PFSK-1 (cell line): Measurements from ENCODE around the gene FBXL7.

Experiments used
- FOXP2 ChIP-seq: optimal IDR thresholded peaks from 2 replicates; pipeline ENCODE3; 2011; ENCODE audit warnings: borderline replicate concordance, control low read depth, inconsistent platforms; ENCODE audit not compliant: insufficient read depth; ENCODE audit errors: extremely low read length, extremely low read depth
- POLR2AphosphoS5 ChIP-seq: IDR thresholded peaks from 2 replicates; pipeline ENCODE4 v1.6.1; 2012; ENCODE audit warnings: low read depth, mild to moderate bottlenecking, control low read depth, low read length, moderate library complexity
- SIN3A ChIP-seq: IDR thresholded peaks from 2 replicates; pipeline ENCODE4 v1.6.1; 2012; ENCODE audit warnings: mild to moderate bottlenecking, low read length, moderate library complexity, borderline replicate concordance; ENCODE audit not compliant: insufficient read depth
- TAF1 ChIP-seq: IDR thresholded peaks from 2 replicates; pipeline ENCODE4 v1.6.1; 2012; ENCODE audit warnings: low read length, control low read depth, borderline replicate concordance; ENCODE audit not compliant: insufficient read depth
- TF ChIP-seq, protein P1 (sequence below), 2 experiments: IDR thresholded peaks; 2 replicates each; pipeline versions ENCODE4 v1.6.1 to v1.8.0; 2011 to 2012; ENCODE audit warnings: low read depth in 2 of 2, low read length in 2 of 2, control low read depth in 1 of 2, inconsistent platforms in 1 of 2, mild to moderate bottlenecking in 1 of 2, moderate library complexity in 1 of 2; ENCODE audit not compliant: insufficient read depth in 1 of 2

DNA sequence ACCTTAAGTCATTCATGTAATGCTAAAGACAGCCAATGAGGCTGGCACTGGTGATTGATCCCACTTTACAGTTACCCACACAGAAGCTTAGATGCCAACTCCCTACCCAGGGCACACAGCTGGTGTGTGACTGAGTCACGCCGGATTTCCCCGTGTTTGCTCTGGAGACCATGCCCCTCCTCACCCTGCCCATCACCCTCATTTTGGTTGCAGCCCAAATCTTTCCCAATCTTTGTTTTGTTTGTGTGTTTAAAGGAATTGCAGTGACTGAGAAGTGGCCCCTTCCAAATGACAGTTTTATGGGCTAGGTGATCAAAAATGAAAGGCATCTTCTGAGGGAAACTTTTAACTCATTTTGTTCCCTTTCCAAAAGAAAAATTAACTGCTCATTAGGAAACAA, 10.9 kb downstream of the FBXL7 start:
- TF ChIP-seq TAF1 (no peak), POLR2AphosphoS5 (no peak), SIN3A (no peak), FOXP2 (no peak)
- TF ChIP-seq, protein P1, sequence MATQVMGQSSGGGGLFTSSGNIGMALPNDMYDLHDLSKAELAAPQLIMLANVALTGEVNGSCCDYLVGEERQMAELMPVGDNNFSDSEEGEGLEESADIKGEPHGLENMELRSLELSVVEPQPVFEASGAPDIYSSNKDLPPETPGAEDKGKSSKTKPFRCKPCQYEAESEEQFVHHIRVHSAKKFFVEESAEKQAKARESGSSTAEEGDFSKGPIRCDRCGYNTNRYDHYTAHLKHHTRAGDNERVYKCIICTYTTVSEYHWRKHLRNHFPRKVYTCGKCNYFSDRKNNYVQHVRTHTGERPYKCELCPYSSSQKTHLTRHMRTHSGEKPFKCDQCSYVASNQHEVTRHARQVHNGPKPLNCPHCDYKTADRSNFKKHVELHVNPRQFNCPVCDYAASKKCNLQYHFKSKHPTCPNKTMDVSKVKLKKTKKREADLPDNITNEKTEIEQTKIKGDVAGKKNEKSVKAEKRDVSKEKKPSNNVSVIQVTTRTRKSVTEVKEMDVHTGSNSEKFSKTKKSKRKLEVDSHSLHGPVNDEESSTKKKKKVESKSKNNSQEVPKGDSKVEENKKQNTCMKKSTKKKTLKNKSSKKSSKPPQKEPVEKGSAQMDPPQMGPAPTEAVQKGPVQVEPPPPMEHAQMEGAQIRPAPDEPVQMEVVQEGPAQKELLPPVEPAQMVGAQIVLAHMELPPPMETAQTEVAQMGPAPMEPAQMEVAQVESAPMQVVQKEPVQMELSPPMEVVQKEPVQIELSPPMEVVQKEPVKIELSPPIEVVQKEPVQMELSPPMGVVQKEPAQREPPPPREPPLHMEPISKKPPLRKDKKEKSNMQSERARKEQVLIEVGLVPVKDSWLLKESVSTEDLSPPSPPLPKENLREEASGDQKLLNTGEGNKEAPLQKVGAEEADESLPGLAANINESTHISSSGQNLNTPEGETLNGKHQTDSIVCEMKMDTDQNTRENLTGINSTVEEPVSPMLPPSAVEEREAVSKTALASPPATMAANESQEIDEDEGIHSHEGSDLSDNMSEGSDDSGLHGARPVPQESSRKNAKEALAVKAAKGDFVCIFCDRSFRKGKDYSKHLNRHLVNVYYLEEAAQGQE (IDR thresholded peaks at IDR 0.05; ENCODE audit: insufficient read depth in 1 of 2, low read depth in 2 of 2, low read length in 2 of 2): no peak
